ENCODE results near the gene GARNL3.

GARNL3 gene

GRCh38 chr9:127351182-127352166, 86.9 kb downstream of the GARNL3 start:
- no peak for DNase-seq (ENCODE audit: low spot score)

GRCh38 chr9:127353882-127354281, 89.3 kb downstream of the GARNL3 start:
- DNase-seq (ENCODE audit: low spot score): no peak

- DNase-seq (ENCODE audit: low spot score): no peak
Measured at GRCh38 chr9:127356906-127357305, 92.3 kb downstream of the GARNL3 start.

GRCh38 chr9:127358023-127358535, 93.5 kb downstream of the GARNL3 start:
- no peak for DNase-seq (ENCODE audit: low spot score)

GRCh38 chr9:127358770-127359169, 94.2 kb downstream of the GARNL3 start:
- no peak for DNase-seq (ENCODE audit: low spot score)

GRCh38 chr9:127360250-127360649, 95.7 kb downstream of the GARNL3 start:
- no peak for DNase-seq (ENCODE audit: low spot score)

- no peak for DNase-seq (ENCODE audit: low spot score)
Measured at GRCh38 chr9:127360829-127361228, 96.3 kb downstream of the GARNL3 start.

GRCh38 chr9:127361561-127361960, 97.0 kb downstream of the GARNL3 start:
- no peak for DNase-seq (ENCODE audit: low spot score)

GRCh38 chr9:127362829-127363228, 98.3 kb downstream of the GARNL3 start:
- no peak for DNase-seq (ENCODE audit: low spot score)

GRCh38 chr9:127365461-127365860, 100.9 kb downstream of the GARNL3 start:
- DNase-seq (ENCODE audit: low spot score): no peak

- no peak for DNase-seq (ENCODE audit: low spot score)
Measured at GRCh38 chr9:127366594-127366993, 102.0 kb downstream of the GARNL3 start.

GRCh38 chr9:127368852-127369402, 104.4 kb downstream of the GARNL3 start:
- no peak for DNase-seq (ENCODE audit: low spot score)

GRCh38 chr9:127369428-127369827, 104.9 kb downstream of the GARNL3 start:
- DNase-seq (ENCODE audit: low spot score): no peak

- DNase-seq (ENCODE audit: low spot score): no peak
Measured at GRCh38 chr9:127370147-127370579, 105.6 kb downstream of the GARNL3 start.

GRCh38 chr9:127370672-127371648, 106.4 kb downstream of the GARNL3 start:
- no peak for DNase-seq (ENCODE audit: low spot score)

- no peak for DNase-seq (ENCODE audit: low spot score)
Measured at GRCh38 chr9:127380479-127380878, 115.9 kb downstream of the GARNL3 start.

- DNase-seq (ENCODE audit: low spot score): no peak
Measured at GRCh38 chr9:127382541-127382940, 118.0 kb downstream of the GARNL3 start.

- DNase-seq (ENCODE audit: low spot score): no peak
Measured at GRCh38 chr9:127384016-127384730, 119.6 kb downstream of the GARNL3 start.

- no peak for DNase-seq (ENCODE audit: low spot score)
Measured at GRCh38 chr9:127384901-127385300, 120.3 kb downstream of the GARNL3 start.

GRCh38 chr9:127386249-127386648, 121.7 kb downstream of the GARNL3 start:
- DNase-seq (ENCODE audit: low spot score): no peak

- DNase-seq (ENCODE audit: low spot score): no peak
Measured at GRCh38 chr9:127386981-127387380, 122.4 kb downstream of the GARNL3 start.
